Sigmoid colon (tissue), 7 donors: ENCODE data around the gene RUFY2. TPM values are rescaled to one million over a fixed set of nuclear protein-coding genes. Genes with fewer than 3 reads are reported as not detected.

Experiments
- DNase-seq: peaks from one replicate; pipeline ENCODE4 v3.0.0-alpha.2; 2019
- H3K27ac ChIP-seq, 4 donors: fragments of 200-600 bp; sonication (generic); one replicate each; pipeline ENCODE4 v1.5.1; 2016 to 2019; ENCODE audit warnings: mild to moderate bottlenecking in 1 of 4
- H3K27me3 ChIP-seq, 3 donors: fragments of 200-600 bp; sonication (generic); one replicate each; pipeline ENCODE4 v1.5.1; 2019; ENCODE audit warnings: mild to moderate bottlenecking in 1 of 3
- H3K36me3 ChIP-seq, 4 donors: fragments of 200-600 bp; sonication (generic); one replicate each; pipeline ENCODE4 v1.5.1; 2016 to 2019
- H3K4me1 ChIP-seq, 4 donors: fragments of 200-600 bp; sonication (generic); one replicate each; pipeline ENCODE4 v1.5.1; 2017 to 2019
- H3K4me3 ChIP-seq, 4 donors: fragments of 200-600 bp; sonication (generic); one replicate each; pipeline ENCODE4 v1.5.1; 2017 to 2019; ENCODE audit warnings: mild to moderate bottlenecking in 2 of 4, moderate library complexity in 1 of 4
- H3K9me3 ChIP-seq, 4 donors: fragments of 200-600 bp in 3 of 4; sonication (generic) in 3 of 4; one replicate each; pipeline versions ENCODE4 v1.5.1 to v1.6.1; 2013 to 2019
- CTCF ChIP-seq, 4 experiments: fragments of 450-650 bp in 3 of 4; fragments of 200-600 bp in 1 of 4; IDR thresholded peaks; one replicate each; pipeline ENCODE4 v1.5.1; 2016 to 2019; ENCODE audit warnings: antibody characterized with exemption in 4 of 4, mild to moderate bottlenecking in 3 of 4, moderate library complexity in 2 of 4
- EP300 ChIP-seq, 4 donors: sonication (generic); formaldehyde crosslinking; IDR thresholded peaks; one replicate each; pipeline ENCODE4 v1.6.1; 2017; ENCODE audit warnings: antibody characterized with exemption in 4 of 4
- POLR2A ChIP-seq, 2 donors: fragments of 450-650 bp; IDR thresholded peaks; one replicate each; pipeline ENCODE4 v1.6.1; 2016; ENCODE audit warnings: antibody characterized with exemption in 2 of 2, mild to moderate bottlenecking in 2 of 2, moderate library complexity in 2 of 2
- POLR2AphosphoS5 ChIP-seq, 4 donors: sonication (generic); formaldehyde crosslinking; IDR thresholded peaks; one replicate each; pipeline ENCODE4 v1.6.1; 2017; ENCODE audit warnings: antibody characterized with exemption in 4 of 4
- WGBS, 2 donors: extraction: QIAGEN DNeasy Blood & Tissue Kit; methylation state at CpG; one replicate each; pipeline ENCODE4 v1.1.7; 2013; 5-methylcytosine and 5-hydroxymethylcytosine counted together
- intact Hi-C: fragments of 100-400 bp; cut with DNase I; formaldehyde crosslinking; loops from one replicate; pipeline ENCODE4 v1.15.1; 2023
- polyA plus RNA-seq, 3 donors: library from polyadenylated mRNA; stranded (reverse); fragments of 200-250 nt; gene quantifications; one replicate each; pipeline ENCODE4 v1.2.3, GENCODE V29; 2013
- total RNA-seq, 4 donors: library from RNA; depleted of rRNA; stranded (reverse); fragments of >200 nt; gene quantifications; one replicate each; pipeline ENCODE4 v1.1.0, GENCODE V29; 2016
- donor health status: healthy with polysubstance abuse.
- donor health status: Bipolar disorder and iron deficiency.
- donor health status: healthy.

Gene RUFY2
- total and polyA plus RNA-seq, 7 donors = 5.8 to 34.9 (median 19.3) TPM

GRCh38 chr10:68334672-68335467 lies 72.2 kb downstream of the RUFY2 start:
- H3K4me3 ChIP-seq = peak overlapping the region; percentile 72 to 98 (median 87)
- no peaks in the 10 kb centered on the region for H3K27me3 ChIP-seq
- no peaks in the 10 kb centered on the region for H3K9me3 ChIP-seq
- peak overlapping the region in 3 of 4 donors; percentile 36 to 100 (median 97) for H3K27ac ChIP-seq
- H3K36me3 ChIP-seq = peaks cover 8 to 17% (median 12%) of the 10 kb centered on the region in 4 donors
- DNase-seq = no peak
- 2 to 5% methylated on average over 8 of the region's 8 CpGs for WGBS, 2 donors
- H3K4me1 ChIP-seq = peaks cover 0 to 60% (median 54%) of the 10 kb centered on the region in 4 donors
- TF ChIP-seq CTCF (IDR thresholded peaks at IDR 0.05) (no peak), POLR2A (IDR thresholded peaks at IDR 0.05) (no peak), POLR2AphosphoS5 (IDR thresholded peaks at IDR 0.05) (no peak), EP300 (IDR thresholded peaks at IDR 0.05) (no peak)
- intact Hi-C loops = loop anchor here (5.0 to 10.0 kb wide), 2 partner anchors 70 to 123 kb away; partner anchors contain the start of gene RUFY2

GRCh38 chr10:68333440-68334431 lies 73.3 kb downstream of the RUFY2 start:
- WGBS, 2 donors = 0 to 1% methylated on average over 10 of the region's 10 CpGs
- peaks cover 0 to 6% (median 2%) of the 10 kb centered on the region in 4 donors for H3K36me3 ChIP-seq
- TF ChIP-seq CTCF (IDR thresholded peaks at IDR 0.05) = no peak
- TF ChIP-seq POLR2AphosphoS5 (IDR thresholded peaks at IDR 0.05) = no peak
- TF ChIP-seq EP300 (IDR thresholded peaks at IDR 0.05) = no peak
- TF ChIP-seq POLR2A (IDR thresholded peaks at IDR 0.05) = no peak
- no peak for DNase-seq
- H3K9me3 ChIP-seq = no peaks in the 10 kb centered on the region
- H3K4me1 ChIP-seq = peaks cover 0 to 66% (median 60%) of the 10 kb centered on the region in 4 donors
- intact Hi-C loops = loop anchor here (2.0 to 10.0 kb wide), 4 partner anchors 71 to 483 kb away; partner anchors contain the start of genes HERC4 and RUFY2
- no peaks in the 10 kb centered on the region for H3K27me3 ChIP-seq
- H3K4me3 ChIP-seq = peak overlapping the region; percentile 72 to 98 (median 87)
- H3K27ac ChIP-seq = peak overlapping the region; percentile 91 to 100 (median 98)

GRCh38 chr10:68333058-68333395 lies 74.0 kb downstream of the RUFY2 start:
- H3K4me3 ChIP-seq = peak overlapping the region; percentile 72 to 98 (median 87)
- WGBS, 2 donors = 1% methylated on average over 10 of the region's 10 CpGs
- intact Hi-C loops = loop anchor here (2.0 to 10.0 kb wide), 4 partner anchors 72 to 482 kb away; partner anchors contain the start of genes HERC4 and RUFY2
- no peaks in the 10 kb centered on the region for H3K27me3 ChIP-seq
- TF ChIP-seq CTCF (IDR thresholded peaks at IDR 0.05) = peak in 1 of 4 experiments; percentile 2
- TF ChIP-seq EP300 (IDR thresholded peaks at IDR 0.05) = no peak
- DNase-seq = no peak
- no peaks in the 10 kb centered on the region for H3K9me3 ChIP-seq
- H3K36me3 ChIP-seq = no peaks in the 10 kb centered on the region
- H3K27ac ChIP-seq = peak overlapping the region; percentile 91 to 100 (median 98)
- H3K4me1 ChIP-seq = peaks cover 0 to 66% (median 59%) of the 10 kb centered on the region in 4 donors

GRCh38 chr10:68332259-68333057 lies 74.6 kb downstream of the RUFY2 start, which contains the start of gene PBLD:
TSS of gene PBLD (minus strand) at chr10:68332928. CDS start at chr10:68306844, 26,084 bp downstream.
- Histone ChIP-seq H3K27ac (peak within 1 kb of the TSS; percentile 91 to 100 (median 98)), H3K9me3 (no peaks in the 10 kb centered on the region), H3K4me3 (peak within 1 kb of the TSS; percentile 72 to 98 (median 87)), H3K27me3 (no peaks in the 10 kb centered on the region), H3K4me1 (peaks cover 0 to 61% (median 54%) of the 10 kb centered on the region in 4 donors), H3K36me3 (no peaks in the 10 kb centered on the region)
- TF ChIP-seq POLR2AphosphoS5 (IDR thresholded peaks at IDR 0.05) (peak; percentile 66 to 89 (median 85)), POLR2A (IDR thresholded peaks at IDR 0.05) (peak; percentile 69 to 83), EP300 (IDR thresholded peaks at IDR 0.05) (no peak), CTCF (IDR thresholded peaks at IDR 0.05) (peak in 3 of 4 experiments; percentile 19 to 48 (median 47))
- peak; percentile 86 for DNase-seq
- WGBS, 2 donors = 0 to 1% methylated on average over 51 of the region's 51 CpGs
- intact Hi-C loops = loop anchor here (1.0 to 10.0 kb wide), 6 partner anchors 72 to 482 kb away; partner anchors contain the start of genes HERC4 and RUFY2
